Suprapubic skin (tissue), 4 donors: ENCODE data around the gene SMOC2. TPM values are rescaled to one million over a fixed set of nuclear protein-coding genes. Genes with fewer than 3 reads are reported as not detected.

ENCODE experiments used
- DNase-seq, 2 donors: peaks; one replicate each; pipeline ENCODE4 v3.0.0-alpha.2; 2019; ENCODE audit warnings: low spot score in 2 of 2
- H3K27ac ChIP-seq: fragments of 200-600 bp; sonication (generic); one replicate; pipeline ENCODE4 v1.5.1; 2019
- H3K27me3 ChIP-seq: fragments of 200-600 bp; sonication (generic); one replicate; pipeline ENCODE4 v1.5.1; 2019
- H3K36me3 ChIP-seq: fragments of 200-600 bp; sonication (generic); one replicate; pipeline ENCODE4 v1.5.1; 2019
- H3K4me1 ChIP-seq: fragments of 200-600 bp; sonication (generic); one replicate; pipeline ENCODE4 v1.5.1; 2019
- H3K4me3 ChIP-seq: fragments of 200-600 bp; sonication (generic); one replicate; pipeline ENCODE4 v1.5.1; 2019; ENCODE audit warnings: mild to moderate bottlenecking
- H3K9me3 ChIP-seq: fragments of 200-600 bp; sonication (generic); one replicate; pipeline ENCODE4 v1.5.1; 2019
- EP300 ChIP-seq: sonication (generic); formaldehyde crosslinking; IDR thresholded peaks from one replicate; pipeline ENCODE4 v1.6.1; 2017; ENCODE audit warnings: antibody characterized with exemption
- POLR2A ChIP-seq, 2 donors: fragments of 450-650 bp; IDR thresholded peaks; one replicate each; pipeline ENCODE4 v1.6.1; 2017; ENCODE audit warnings: antibody characterized with exemption in 2 of 2, mild to moderate bottlenecking in 2 of 2, moderate library complexity in 2 of 2
- POLR2AphosphoS5 ChIP-seq, 3 donors: sonication (generic); formaldehyde crosslinking; IDR thresholded peaks; one replicate each; pipeline ENCODE4 v1.6.1; 2017; ENCODE audit warnings: antibody characterized with exemption in 3 of 3
- WGBS: methylation state at CpG from one replicate; pipeline ENCODE4 v1.1.5; 2018; 5-methylcytosine and 5-hydroxymethylcytosine counted together
- total RNA-seq, 4 donors: library from RNA; depleted of rRNA; stranded (reverse); fragments of >200 nt; gene quantifications; one replicate each; pipeline ENCODE4 v1.1.0, GENCODE V29; 2016
- TF ChIP-seq, protein P1 (sequence below), 2 donors: fragments of 200-600 bp in 1 of 2; fragments of 450-650 bp in 1 of 2; sonication (generic) in 1 of 2; IDR thresholded peaks; one replicate each; pipeline ENCODE4 v1.5.1; 2016 to 2019; ENCODE audit warnings: antibody characterized with exemption in 2 of 2, mild to moderate bottlenecking in 1 of 2, moderate library complexity in 1 of 2

The SMOC2 gene
- total RNA-seq, 4 donors from 2014 or later, result 16.2 to 22.9 (median 18.8) TPM

DNA sequence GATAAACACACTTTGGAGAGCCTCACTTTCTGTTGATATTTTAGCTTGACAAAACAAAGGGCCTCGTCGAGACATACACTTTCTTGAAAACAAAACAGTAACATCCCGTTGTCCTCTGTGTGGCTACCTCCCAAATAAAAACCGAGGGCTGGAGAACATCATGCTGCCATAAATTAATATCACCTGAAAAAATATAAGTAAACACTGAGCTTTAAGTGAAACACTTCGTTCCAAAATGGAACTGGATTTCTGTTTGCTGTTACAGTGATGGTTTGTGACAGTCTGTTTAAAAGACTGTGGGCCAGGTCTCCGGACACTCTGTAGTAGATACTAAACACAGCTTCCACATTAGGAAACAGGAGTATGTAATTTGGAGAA, 187.2 kb downstream of the SMOC2 start:
- Histone ChIP-seq H3K9me3 (no peaks in the 10 kb centered on the region), H3K27ac (no peak overlapping the region), H3K4me1 (no peaks in the 10 kb centered on the region), H3K4me3 (no peak overlapping the region), H3K36me3 (no peaks in the 10 kb centered on the region), H3K27me3 (no peaks in the 10 kb centered on the region)
- 83% methylated on average over 6 of the region's 6 CpGs for WGBS
- no peak for DNase-seq
- no peak for TF ChIP-seq POLR2A (IDR thresholded peaks at IDR 0.05)
- TF ChIP-seq, protein P1, sequence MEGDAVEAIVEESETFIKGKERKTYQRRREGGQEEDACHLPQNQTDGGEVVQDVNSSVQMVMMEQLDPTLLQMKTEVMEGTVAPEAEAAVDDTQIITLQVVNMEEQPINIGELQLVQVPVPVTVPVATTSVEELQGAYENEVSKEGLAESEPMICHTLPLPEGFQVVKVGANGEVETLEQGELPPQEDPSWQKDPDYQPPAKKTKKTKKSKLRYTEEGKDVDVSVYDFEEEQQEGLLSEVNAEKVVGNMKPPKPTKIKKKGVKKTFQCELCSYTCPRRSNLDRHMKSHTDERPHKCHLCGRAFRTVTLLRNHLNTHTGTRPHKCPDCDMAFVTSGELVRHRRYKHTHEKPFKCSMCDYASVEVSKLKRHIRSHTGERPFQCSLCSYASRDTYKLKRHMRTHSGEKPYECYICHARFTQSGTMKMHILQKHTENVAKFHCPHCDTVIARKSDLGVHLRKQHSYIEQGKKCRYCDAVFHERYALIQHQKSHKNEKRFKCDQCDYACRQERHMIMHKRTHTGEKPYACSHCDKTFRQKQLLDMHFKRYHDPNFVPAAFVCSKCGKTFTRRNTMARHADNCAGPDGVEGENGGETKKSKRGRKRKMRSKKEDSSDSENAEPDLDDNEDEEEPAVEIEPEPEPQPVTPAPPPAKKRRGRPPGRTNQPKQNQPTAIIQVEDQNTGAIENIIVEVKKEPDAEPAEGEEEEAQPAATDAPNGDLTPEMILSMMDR (IDR thresholded peaks at IDR 0.05), result no peak
- no peak for TF ChIP-seq EP300
- no peak for TF ChIP-seq POLR2AphosphoS5 (IDR thresholded peaks at IDR 0.05)

DNA sequence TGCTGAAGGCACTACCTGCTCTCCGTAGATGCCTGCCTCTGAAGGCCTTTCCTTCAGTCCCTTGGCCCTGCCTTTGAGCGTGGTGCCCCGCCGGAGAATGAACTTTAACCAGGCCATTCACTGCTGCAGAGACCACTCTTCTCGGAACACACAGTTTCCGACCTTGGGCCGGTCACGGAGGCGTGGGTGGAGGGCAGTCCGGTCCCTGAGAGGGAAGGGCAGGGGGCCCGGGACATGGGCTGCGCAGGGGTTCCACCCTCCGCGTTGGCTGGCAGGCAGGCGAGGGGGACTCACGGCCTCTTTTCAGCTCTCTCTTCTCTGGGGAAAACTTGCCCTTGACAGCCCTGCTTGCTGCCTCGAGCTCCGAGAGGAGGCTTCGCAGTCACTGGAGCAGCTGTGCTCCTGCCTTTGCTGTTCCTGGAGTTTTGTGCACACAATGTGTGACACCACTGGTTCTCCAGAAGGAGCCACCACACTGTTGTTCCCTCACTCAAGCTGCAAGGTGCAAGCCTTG, 187.8 kb downstream of the SMOC2 start:
- DNase-seq, result no peak
- no peaks in the 10 kb centered on the region for H3K36me3 ChIP-seq
- no peaks in the 10 kb centered on the region for H3K9me3 ChIP-seq
- H3K27ac ChIP-seq, result no peak overlapping the region
- no peak for TF ChIP-seq POLR2AphosphoS5 (IDR thresholded peaks at IDR 0.05)
- TF ChIP-seq, protein P1 (IDR thresholded peaks at IDR 0.05), result no peak
- no peak for TF ChIP-seq EP300
- TF ChIP-seq POLR2A (IDR thresholded peaks at IDR 0.05), result no peak
- WGBS, result 95% methylated on average over 11 of the region's 19 CpGs
- H3K4me3 ChIP-seq, result no peak overlapping the region
- no peaks in the 10 kb centered on the region for H3K27me3 ChIP-seq
- no peaks in the 10 kb centered on the region for H3K4me1 ChIP-seq

GRCh38 chr6:168631564-168631963, 190.6 kb downstream of the SMOC2 start:
- H3K4me3 ChIP-seq, result no peak overlapping the region
- no peaks in the 10 kb centered on the region for H3K4me1 ChIP-seq
- no peak for DNase-seq
- H3K36me3 ChIP-seq, result no peaks in the 10 kb centered on the region
- H3K27ac ChIP-seq, result no peak overlapping the region
- H3K27me3 ChIP-seq, result no peaks in the 10 kb centered on the region
- TF ChIP-seq, protein P1 (IDR thresholded peaks at IDR 0.05), result no peak
- TF ChIP-seq POLR2AphosphoS5 (IDR thresholded peaks at IDR 0.05) (no peak), EP300 (no peak), POLR2A (IDR thresholded peaks at IDR 0.05) (no peak)
- no peaks in the 10 kb centered on the region for H3K9me3 ChIP-seq
- WGBS, result 85% methylated on average over 4 of the region's 4 CpGs

- H3K36me3 ChIP-seq, result no peaks in the 10 kb centered on the region
- no peaks in the 10 kb centered on the region for H3K27me3 ChIP-seq
- 93% methylated on average over 3 of the region's 3 CpGs for WGBS
- H3K27ac ChIP-seq, result no peak overlapping the region
- H3K4me1 ChIP-seq, result no peaks in the 10 kb centered on the region
- DNase-seq, result no peak
- no peak for TF ChIP-seq POLR2AphosphoS5 (IDR thresholded peaks at IDR 0.05)
- H3K4me3 ChIP-seq, result no peak overlapping the region
- H3K9me3 ChIP-seq, result no peaks in the 10 kb centered on the region
These were observed 191.7 kb downstream of the SMOC2 start for GRCh38 chr6:168632694-168633093.

DNA sequence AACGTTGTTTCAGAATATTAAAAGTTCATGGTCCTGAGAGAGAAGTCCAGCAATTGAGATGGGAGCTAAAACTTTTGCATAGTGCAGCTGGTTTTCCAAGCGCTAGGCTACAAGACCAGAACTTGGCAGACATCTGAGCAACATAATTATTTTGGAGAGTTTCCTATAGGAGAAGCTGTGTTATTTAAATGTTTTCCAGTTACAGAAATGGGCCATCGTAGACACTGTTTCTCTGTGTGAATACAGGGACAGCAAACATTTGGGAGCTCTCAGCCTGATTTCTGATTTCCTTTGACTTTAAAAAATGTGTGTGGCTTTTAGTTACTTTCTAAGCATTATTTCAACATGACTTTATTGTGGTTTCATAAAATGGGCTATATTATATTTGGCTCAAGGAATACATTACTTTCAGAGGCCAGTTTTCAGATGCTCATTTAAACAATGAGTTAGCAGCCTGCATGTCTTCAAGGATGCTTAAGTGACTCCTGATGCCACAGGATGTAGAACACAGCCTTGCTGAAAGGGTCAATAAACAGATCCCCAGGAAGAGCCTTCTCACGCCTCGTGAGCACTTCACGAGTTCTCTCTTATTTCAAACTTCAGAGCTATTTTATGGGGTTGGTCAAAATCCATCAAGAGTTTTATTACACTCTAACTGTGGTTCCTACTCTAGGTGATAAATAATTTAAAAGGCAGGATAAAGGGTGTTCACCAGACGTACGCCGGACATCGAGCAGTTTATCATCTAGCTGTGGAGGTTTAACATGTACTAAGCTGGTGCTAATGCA, 193.8 kb downstream of the SMOC2 start:
- WGBS, result 80% methylated on average over 10 of the region's 10 CpGs
- H3K9me3 ChIP-seq, result no peaks in the 10 kb centered on the region
- no peak for DNase-seq
- H3K4me1 ChIP-seq, result no peaks in the 10 kb centered on the region
- H3K36me3 ChIP-seq, result no peaks in the 10 kb centered on the region
- TF ChIP-seq POLR2AphosphoS5 (IDR thresholded peaks at IDR 0.05), result no peak
- TF ChIP-seq POLR2A (IDR thresholded peaks at IDR 0.05), result no peak
- TF ChIP-seq EP300, result no peak
- TF ChIP-seq, protein P1 (IDR thresholded peaks at IDR 0.05), result no peak
- H3K27ac ChIP-seq, result no peak overlapping the region
- H3K27me3 ChIP-seq, result no peaks in the 10 kb centered on the region
- H3K4me3 ChIP-seq, result no peak overlapping the region
